ENCODE results near the gene TOM1L2.

DNA sequence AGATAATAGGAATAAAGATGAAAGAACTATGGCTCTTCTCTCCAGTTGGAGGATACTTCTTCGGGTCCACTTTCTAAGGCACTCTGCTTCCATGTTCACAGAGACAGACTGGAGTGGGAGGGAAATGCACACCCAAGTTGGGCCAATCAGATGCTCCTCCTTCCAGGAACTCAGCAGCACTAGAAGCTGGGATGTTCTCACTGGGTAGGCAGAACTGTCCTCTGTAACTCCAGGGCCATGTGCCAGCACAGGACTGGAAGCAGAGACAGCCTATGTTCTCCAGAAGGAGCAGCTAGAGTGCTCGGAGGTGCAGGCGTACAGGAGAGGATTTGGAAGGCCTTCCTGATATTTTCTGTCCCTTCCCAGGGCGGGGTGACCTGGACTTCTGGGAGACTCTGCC is 85.5 kb downstream of the TOM1L2 start:
- TF ChIP-seq, protein P1, sequence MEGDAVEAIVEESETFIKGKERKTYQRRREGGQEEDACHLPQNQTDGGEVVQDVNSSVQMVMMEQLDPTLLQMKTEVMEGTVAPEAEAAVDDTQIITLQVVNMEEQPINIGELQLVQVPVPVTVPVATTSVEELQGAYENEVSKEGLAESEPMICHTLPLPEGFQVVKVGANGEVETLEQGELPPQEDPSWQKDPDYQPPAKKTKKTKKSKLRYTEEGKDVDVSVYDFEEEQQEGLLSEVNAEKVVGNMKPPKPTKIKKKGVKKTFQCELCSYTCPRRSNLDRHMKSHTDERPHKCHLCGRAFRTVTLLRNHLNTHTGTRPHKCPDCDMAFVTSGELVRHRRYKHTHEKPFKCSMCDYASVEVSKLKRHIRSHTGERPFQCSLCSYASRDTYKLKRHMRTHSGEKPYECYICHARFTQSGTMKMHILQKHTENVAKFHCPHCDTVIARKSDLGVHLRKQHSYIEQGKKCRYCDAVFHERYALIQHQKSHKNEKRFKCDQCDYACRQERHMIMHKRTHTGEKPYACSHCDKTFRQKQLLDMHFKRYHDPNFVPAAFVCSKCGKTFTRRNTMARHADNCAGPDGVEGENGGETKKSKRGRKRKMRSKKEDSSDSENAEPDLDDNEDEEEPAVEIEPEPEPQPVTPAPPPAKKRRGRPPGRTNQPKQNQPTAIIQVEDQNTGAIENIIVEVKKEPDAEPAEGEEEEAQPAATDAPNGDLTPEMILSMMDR (IDR thresholded peaks at IDR 0.05), result no peak
- TF ChIP-seq POLR2AphosphoS5 (IDR thresholded peaks at IDR 0.05) (no peak), POLR2A (IDR thresholded peaks at IDR 0.05) (no peak)

Measured in stomach (tissue), 4 donors.